ENCODE measurements around the gene SLC6A6.
"Not testable (repeated sequence)": the region's sequence is repeated elsewhere in the genome, so short reads cannot be mapped to it uniquely, and the experiment has no call there.

SLC6A6 gene

GRCh38 chr3:14434498-14435151 is 32.2 kb downstream of the SLC6A6 start:
- no peak overlapping the region for H3K27ac ChIP-seq (ENCODE audit: low read length)
- no peaks in the 10 kb centered on the region for H3K36me3 ChIP-seq (ENCODE audit: control insufficient read depth, low read depth, low read length)
- H3K9ac ChIP-seq (ENCODE audit: low read length), result no peak overlapping the region
- H3K9me3 ChIP-seq (ENCODE audit: control insufficient read depth, low read depth, low read length), result no peaks in the 10 kb centered on the region
- no peaks in the 10 kb centered on the region for H3K27me3 ChIP-seq (ENCODE audit: control insufficient read depth, insufficient read depth, low read length)
- peaks cover 4% of the 10 kb centered on the region for H3K4me1 ChIP-seq (ENCODE audit: control insufficient read depth, low read depth, low read length)
- H3K4me3 ChIP-seq (ENCODE audit: low read length), result no peak overlapping the region

- H3K4me3 ChIP-seq (ENCODE audit: low read length), result no peak overlapping the region
- H3K9ac ChIP-seq (ENCODE audit: low read length), result no peak overlapping the region
- no peak overlapping the region for H3K27ac ChIP-seq (ENCODE audit: low read length)
- no peaks in the 10 kb centered on the region for H3K36me3 ChIP-seq (ENCODE audit: control insufficient read depth, low read depth, low read length)
- no peaks in the 10 kb centered on the region for H3K27me3 ChIP-seq (ENCODE audit: control insufficient read depth, insufficient read depth, low read length)
- H3K9me3 ChIP-seq (ENCODE audit: control insufficient read depth, low read depth, low read length), result no peaks in the 10 kb centered on the region
- H3K4me1 ChIP-seq (ENCODE audit: control insufficient read depth, low read depth, low read length), result peaks cover 7% of the 10 kb centered on the region
These were observed 33.0 kb downstream of the SLC6A6 start for GRCh38 chr3:14435175-14436014.

- Histone ChIP-seq H3K27ac (ENCODE audit: low read length) (no peak overlapping the region), H3K4me3 (ENCODE audit: low read length) (no peak overlapping the region), H3K9ac (ENCODE audit: low read length) (no peak overlapping the region), H3K9me3 (ENCODE audit: control insufficient read depth, low read depth, low read length) (no peaks in the 10 kb centered on the region), H3K36me3 (ENCODE audit: control insufficient read depth, low read depth, low read length) (no peaks in the 10 kb centered on the region), H3K27me3 (ENCODE audit: control insufficient read depth, insufficient read depth, low read length) (no peaks in the 10 kb centered on the region), H3K4me1 (ENCODE audit: control insufficient read depth, low read depth, low read length) (peaks cover 10% of the 10 kb centered on the region)
These were observed 34.5 kb downstream of the SLC6A6 start for GRCh38 chr3:14436954-14437281.

GRCh38 chr3:14437705-14438104 is 35.3 kb downstream of the SLC6A6 start:
- not testable (repeated sequence) for H3K27ac ChIP-seq (ENCODE audit: low read length); H3K4me1 ChIP-seq (ENCODE audit: control insufficient read depth, low read depth, low read length); H3K9ac ChIP-seq (ENCODE audit: low read length); H3K9me3 ChIP-seq (ENCODE audit: control insufficient read depth, low read depth, low read length); H3K27me3 ChIP-seq (ENCODE audit: control insufficient read depth, insufficient read depth, low read length); H3K4me3 ChIP-seq (ENCODE audit: low read length); H3K36me3 ChIP-seq (ENCODE audit: control insufficient read depth, low read depth, low read length)

GRCh38 chr3:14438262-14438661 is 35.9 kb downstream of the SLC6A6 start:
- Histone ChIP-seq H3K27ac (ENCODE audit: low read length) (no peak overlapping the region), H3K36me3 (ENCODE audit: control insufficient read depth, low read depth, low read length) (peaks cover 2% of the 10 kb centered on the region), H3K4me3 (ENCODE audit: low read length) (no peak overlapping the region), H3K4me1 (ENCODE audit: control insufficient read depth, low read depth, low read length) (peaks cover 9% of the 10 kb centered on the region), H3K9me3 (ENCODE audit: control insufficient read depth, low read depth, low read length) (no peaks in the 10 kb centered on the region), H3K9ac (ENCODE audit: low read length) (no peak overlapping the region), H3K27me3 (ENCODE audit: control insufficient read depth, insufficient read depth, low read length) (no peaks in the 10 kb centered on the region)

GRCh38 chr3:14438929-14439328 is 36.5 kb downstream of the SLC6A6 start:
- H3K27ac ChIP-seq (ENCODE audit: low read length), result no peak overlapping the region
- peaks cover 9% of the 10 kb centered on the region for H3K4me1 ChIP-seq (ENCODE audit: control insufficient read depth, low read depth, low read length)

GRCh38 chr3:14439501-14440167 is 37.2 kb downstream of the SLC6A6 start:
- Histone ChIP-seq H3K9me3 (ENCODE audit: control insufficient read depth, low read depth, low read length) (no peaks in the 10 kb centered on the region), H3K4me3 (ENCODE audit: low read length) (no peak overlapping the region), H3K27me3 (ENCODE audit: control insufficient read depth, insufficient read depth, low read length) (no peaks in the 10 kb centered on the region), H3K27ac (ENCODE audit: low read length) (no peak overlapping the region), H3K9ac (ENCODE audit: low read length) (no peak overlapping the region), H3K36me3 (ENCODE audit: control insufficient read depth, low read depth, low read length) (peaks cover 6% of the 10 kb centered on the region), H3K4me1 (ENCODE audit: control insufficient read depth, low read depth, low read length) (peaks cover 9% of the 10 kb centered on the region)

More at GRCh38 chr3:14438929-14439328, 36.5 kb downstream of the SLC6A6 start:
- H3K36me3 ChIP-seq (ENCODE audit: control insufficient read depth, low read depth, low read length), result peaks cover 5% of the 10 kb centered on the region
- H3K9ac ChIP-seq (ENCODE audit: low read length), result no peak overlapping the region
- H3K4me3 ChIP-seq (ENCODE audit: low read length), result no peak overlapping the region
- H3K9me3 ChIP-seq (ENCODE audit: control insufficient read depth, low read depth, low read length), result no peaks in the 10 kb centered on the region
- H3K27me3 ChIP-seq (ENCODE audit: control insufficient read depth, insufficient read depth, low read length), result no peaks in the 10 kb centered on the region

- Histone ChIP-seq H3K9ac (ENCODE audit: low read length) (no peak overlapping the region), H3K27me3 (ENCODE audit: control insufficient read depth, insufficient read depth, low read length) (no peaks in the 10 kb centered on the region), H3K36me3 (ENCODE audit: control insufficient read depth, low read depth, low read length) (peaks cover 6% of the 10 kb centered on the region), H3K27ac (ENCODE audit: low read length) (no peak overlapping the region), H3K4me3 (ENCODE audit: low read length) (no peak overlapping the region), H3K9me3 (ENCODE audit: control insufficient read depth, low read depth, low read length) (no peaks in the 10 kb centered on the region), H3K4me1 (ENCODE audit: control insufficient read depth, low read depth, low read length) (peaks cover 9% of the 10 kb centered on the region)
These were observed 37.7 kb downstream of the SLC6A6 start for GRCh38 chr3:14440168-14440518.

GRCh38 chr3:14440531-14441239 is 38.3 kb downstream of the SLC6A6 start:
- Histone ChIP-seq H3K4me3 (ENCODE audit: low read length) (no peak overlapping the region), H3K27ac (ENCODE audit: low read length) (no peak overlapping the region)

GRCh38 chr3:14441240-14441919 is 39.0 kb downstream of the SLC6A6 start:
- Histone ChIP-seq H3K27me3 (ENCODE audit: control insufficient read depth, insufficient read depth, low read length) (no peaks in the 10 kb centered on the region), H3K4me3 (ENCODE audit: low read length) (no peak overlapping the region), H3K36me3 (ENCODE audit: control insufficient read depth, low read depth, low read length) (peaks cover 16% of the 10 kb centered on the region), H3K4me1 (ENCODE audit: control insufficient read depth, low read depth, low read length) (peaks cover 9% of the 10 kb centered on the region), H3K9me3 (ENCODE audit: control insufficient read depth, low read depth, low read length) (no peaks in the 10 kb centered on the region), H3K9ac (ENCODE audit: low read length) (no peak overlapping the region), H3K27ac (ENCODE audit: low read length) (no peak overlapping the region)

More at GRCh38 chr3:14440531-14441239, 38.3 kb downstream of the SLC6A6 start:
- Histone ChIP-seq H3K4me1 (ENCODE audit: control insufficient read depth, low read depth, low read length) (peaks cover 9% of the 10 kb centered on the region), H3K27me3 (ENCODE audit: control insufficient read depth, insufficient read depth, low read length) (no peaks in the 10 kb centered on the region), H3K36me3 (ENCODE audit: control insufficient read depth, low read depth, low read length) (peaks cover 9% of the 10 kb centered on the region), H3K9ac (ENCODE audit: low read length) (no peak overlapping the region), H3K9me3 (ENCODE audit: control insufficient read depth, low read depth, low read length) (no peaks in the 10 kb centered on the region)

GRCh38 chr3:14441920-14442300 is 39.5 kb downstream of the SLC6A6 start:
- Histone ChIP-seq H3K36me3 (ENCODE audit: control insufficient read depth, low read depth, low read length) (peaks cover 21% of the 10 kb centered on the region), H3K9me3 (ENCODE audit: control insufficient read depth, low read depth, low read length) (no peaks in the 10 kb centered on the region), H3K4me3 (ENCODE audit: low read length) (no peak overlapping the region), H3K4me1 (ENCODE audit: control insufficient read depth, low read depth, low read length) (peaks cover 9% of the 10 kb centered on the region), H3K9ac (ENCODE audit: low read length) (no peak overlapping the region), H3K27me3 (ENCODE audit: control insufficient read depth, insufficient read depth, low read length) (no peaks in the 10 kb centered on the region), H3K27ac (ENCODE audit: low read length) (no peak overlapping the region)
